ENCODE data around the gene ERRFI1.
A peak's percentile ranks its signal among the peaks of the same experiment; 100 is the strongest.

The ERRFI1 gene

DNA sequence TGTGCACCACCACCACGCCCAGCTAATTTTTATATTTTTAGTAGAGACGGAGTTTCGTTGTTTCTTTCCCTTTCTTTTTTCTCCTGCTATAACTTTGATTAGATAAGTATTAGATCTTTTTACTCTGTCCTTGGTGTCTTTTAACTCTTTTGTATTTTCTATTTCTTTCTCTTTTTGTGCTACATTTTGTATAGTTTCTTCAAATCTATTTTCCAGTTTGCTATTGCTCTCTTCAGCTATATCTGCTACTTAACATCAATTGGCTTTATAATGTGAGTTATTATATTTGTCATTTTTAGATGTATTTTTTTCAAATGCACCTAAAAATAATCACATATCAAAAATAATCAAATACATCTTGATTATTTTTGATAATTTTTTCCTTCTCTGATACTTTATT, 16.0 kb upstream of the ERRFI1 start:
- Histone ChIP-seq H3K4me3 (ENCODE audit: low read length) (no peak overlapping the region), H3K4me1 (ENCODE audit: control insufficient read depth, insufficient read depth, low read length) (peaks cover 30% of the 10 kb centered on the region), H3K36me3 (ENCODE audit: insufficient read depth, low read length) (no peaks in the 10 kb centered on the region), H3K27me3 (ENCODE audit: control insufficient read depth, insufficient read depth, low read length) (no peaks in the 10 kb centered on the region), H3K9me3 (replicated peaks; ENCODE audit: low read length) (no peaks in the 10 kb centered on the region), H3K4me2 (ENCODE audit: low read length) (no peak overlapping the region), H3K9ac (ENCODE audit: low read depth, low read length) (no peak overlapping the region)

DNA sequence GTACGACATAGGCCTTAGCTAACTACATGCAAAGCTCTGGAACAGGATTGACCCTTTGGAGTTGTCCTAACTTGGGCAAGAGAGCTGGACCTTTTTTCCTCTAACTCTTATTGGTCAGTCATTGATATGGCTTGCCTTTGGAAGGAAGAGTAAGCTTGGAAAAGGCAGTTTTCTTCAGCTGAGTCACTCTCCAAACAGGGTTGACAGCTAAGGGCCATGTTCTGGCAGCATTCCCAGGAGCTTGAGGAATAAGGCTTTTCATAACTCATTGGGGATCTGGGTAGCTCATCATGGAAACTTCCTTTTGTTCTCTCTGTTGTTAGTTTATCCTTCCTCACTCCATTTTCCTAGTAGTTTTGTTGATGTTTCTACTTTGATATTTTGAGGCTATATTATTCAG, 14.5 kb upstream of the ERRFI1 start:
- no peaks in the 10 kb centered on the region for H3K36me3 ChIP-seq (ENCODE audit: insufficient read depth, low read length)
- H3K4me1 ChIP-seq (ENCODE audit: control insufficient read depth, insufficient read depth, low read length): peaks cover 15% of the 10 kb centered on the region
- no peak overlapping the region for H3K4me2 ChIP-seq (ENCODE audit: low read length)
- H3K9me3 ChIP-seq (replicated peaks; ENCODE audit: low read length): no peaks in the 10 kb centered on the region
- peak overlapping the region; percentile 19 for H3K9ac ChIP-seq (ENCODE audit: low read depth, low read length)
- no peaks in the 10 kb centered on the region for H3K27me3 ChIP-seq (ENCODE audit: control insufficient read depth, insufficient read depth, low read length)
- no peak overlapping the region for H3K4me3 ChIP-seq (ENCODE audit: low read length)

- Histone ChIP-seq H3K27me3 (ENCODE audit: control insufficient read depth, insufficient read depth, low read length) (no peaks in the 10 kb centered on the region), H3K36me3 (ENCODE audit: insufficient read depth, low read length) (no peaks in the 10 kb centered on the region), H3K4me3 (ENCODE audit: low read length) (no peak overlapping the region), H3K9ac (ENCODE audit: low read depth, low read length) (no peak overlapping the region), H3K4me1 (ENCODE audit: control insufficient read depth, insufficient read depth, low read length) (peaks cover 12% of the 10 kb centered on the region), H3K9me3 (replicated peaks; ENCODE audit: low read length) (no peaks in the 10 kb centered on the region), H3K4me2 (ENCODE audit: low read length) (no peak overlapping the region)
Observed at GRCh38 chr1:8039071-8039470, 13.0 kb upstream of the ERRFI1 start.

DNA sequence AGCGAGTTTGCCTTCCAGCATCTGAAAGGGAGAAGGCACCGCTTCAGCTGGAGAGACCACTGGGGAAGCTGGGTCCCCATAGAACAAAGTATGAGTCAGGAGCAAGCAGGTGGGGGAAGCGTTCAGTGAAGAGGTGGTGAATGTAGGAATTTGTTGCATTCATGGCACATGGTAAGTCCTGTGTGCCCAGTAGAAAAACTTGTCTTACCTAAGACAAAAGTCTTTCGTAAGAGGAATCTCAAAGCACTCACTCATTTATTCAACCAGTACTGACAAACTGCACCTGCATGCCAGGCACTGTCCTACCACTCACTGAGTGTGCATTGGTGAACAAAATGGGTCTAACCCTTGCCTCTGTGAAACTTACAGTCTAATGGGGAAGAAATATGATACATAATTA, 9.2 kb upstream of the ERRFI1 start:
- Histone ChIP-seq H3K9me3 (replicated peaks; ENCODE audit: low read length) (no peaks in the 10 kb centered on the region), H3K4me1 (ENCODE audit: control insufficient read depth, insufficient read depth, low read length) (peaks cover 15% of the 10 kb centered on the region), H3K27me3 (ENCODE audit: control insufficient read depth, insufficient read depth, low read length) (no peaks in the 10 kb centered on the region), H3K36me3 (ENCODE audit: insufficient read depth, low read length) (no peaks in the 10 kb centered on the region), H3K4me2 (ENCODE audit: low read length) (no peak overlapping the region), H3K9ac (ENCODE audit: low read depth, low read length) (no peak overlapping the region), H3K4me3 (ENCODE audit: low read length) (no peak overlapping the region)

- peaks cover 19% of the 10 kb centered on the region for H3K4me1 ChIP-seq (ENCODE audit: control insufficient read depth, insufficient read depth, low read length)
- H3K9me3 ChIP-seq (replicated peaks; ENCODE audit: low read length): no peaks in the 10 kb centered on the region
- H3K4me3 ChIP-seq (ENCODE audit: low read length): no peak overlapping the region
- no peak overlapping the region for H3K9ac ChIP-seq (ENCODE audit: low read depth, low read length)
- no peaks in the 10 kb centered on the region for H3K27me3 ChIP-seq (ENCODE audit: control insufficient read depth, insufficient read depth, low read length)
- no peak overlapping the region for H3K4me2 ChIP-seq (ENCODE audit: low read length)
- no peaks in the 10 kb centered on the region for H3K36me3 ChIP-seq (ENCODE audit: insufficient read depth, low read length)
Observed at GRCh38 chr1:8033322-8033721, 7.2 kb upstream of the ERRFI1 start.

DNA sequence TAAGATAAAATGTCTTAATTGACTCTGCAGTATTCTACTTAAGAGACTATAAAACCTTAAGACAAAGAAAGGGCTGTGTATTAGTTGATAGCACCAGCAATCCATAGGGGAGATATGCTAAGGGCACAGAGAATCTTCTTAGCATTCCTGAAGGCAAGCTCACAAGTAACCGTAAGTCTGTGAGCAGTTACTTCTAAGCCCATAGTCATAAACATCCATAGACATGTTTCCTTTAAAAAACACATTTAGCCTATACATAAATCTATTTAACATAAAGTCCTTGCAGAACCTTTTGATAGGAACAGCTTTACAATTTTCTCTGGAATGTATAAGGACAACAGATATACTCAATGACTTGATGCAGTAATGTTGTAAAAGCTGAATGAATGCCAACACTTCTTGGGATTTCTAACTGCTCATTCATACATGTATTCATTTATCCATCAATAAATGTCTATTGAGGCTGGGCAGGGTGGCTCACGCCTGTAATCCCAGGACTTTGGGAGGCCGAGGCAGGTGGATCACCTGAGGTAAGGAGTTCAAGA, 6.3 kb upstream of the ERRFI1 start:
- Histone ChIP-seq H3K4me2 (ENCODE audit: low read length) (no peak overlapping the region), H3K9me3 (replicated peaks; ENCODE audit: low read length) (no peaks in the 10 kb centered on the region), H3K4me3 (ENCODE audit: low read length) (no peak overlapping the region), H3K9ac (ENCODE audit: low read depth, low read length) (no peak overlapping the region), H3K36me3 (ENCODE audit: insufficient read depth, low read length) (no peaks in the 10 kb centered on the region), H3K27me3 (ENCODE audit: control insufficient read depth, insufficient read depth, low read length) (no peaks in the 10 kb centered on the region), H3K4me1 (ENCODE audit: control insufficient read depth, insufficient read depth, low read length) (peaks cover 28% of the 10 kb centered on the region)

DNA sequence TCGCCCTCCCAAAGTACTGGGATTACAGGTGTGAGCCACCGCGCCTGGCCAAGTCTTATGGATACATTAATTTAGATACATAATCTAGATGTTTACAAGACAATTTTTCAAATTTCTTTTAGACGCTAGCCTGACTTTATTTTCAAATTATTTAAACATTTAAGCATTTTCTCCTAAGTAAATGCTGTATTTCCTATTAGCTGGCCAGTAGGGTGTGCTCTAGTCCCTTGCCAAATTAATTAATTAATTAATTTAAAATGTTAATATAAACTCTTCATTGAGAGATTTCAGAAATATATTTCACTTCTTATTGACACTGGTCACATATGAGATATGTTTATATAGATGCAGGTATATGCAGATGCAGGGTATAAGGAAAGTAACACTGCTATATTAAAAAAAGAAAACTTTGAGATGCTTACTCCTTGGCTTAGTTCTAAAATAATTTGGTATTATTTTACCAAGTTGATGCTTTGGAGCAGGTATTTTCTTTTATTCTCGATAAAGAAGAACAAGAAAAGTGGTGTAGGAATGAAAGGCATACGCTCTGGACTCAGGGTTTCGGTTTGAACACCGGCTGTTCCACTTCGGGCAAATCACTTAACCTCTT, 5.2 kb upstream of the ERRFI1 start:
- Histone ChIP-seq H3K9ac (ENCODE audit: low read depth, low read length) (peak overlapping the region; percentile 12), H3K9me3 (replicated peaks; ENCODE audit: low read length) (no peaks in the 10 kb centered on the region), H3K4me2 (ENCODE audit: low read length) (no peak overlapping the region), H3K4me3 (ENCODE audit: low read length) (no peak overlapping the region), H3K27me3 (ENCODE audit: control insufficient read depth, insufficient read depth, low read length) (no peaks in the 10 kb centered on the region), H3K36me3 (ENCODE audit: insufficient read depth, low read length) (no peaks in the 10 kb centered on the region), H3K4me1 (ENCODE audit: control insufficient read depth, insufficient read depth, low read length) (peaks cover 40% of the 10 kb centered on the region)

GRCh38 chr1:8028571-8028910, 2.4 kb upstream of the ERRFI1 start:
- Histone ChIP-seq H3K4me2 (ENCODE audit: low read length) (peak overlapping the region; percentile 89), H3K9ac (ENCODE audit: low read depth, low read length) (peak overlapping the region; percentile 92), H3K4me1 (ENCODE audit: control insufficient read depth, insufficient read depth, low read length) (peaks cover 44% of the 10 kb centered on the region), H3K9me3 (replicated peaks; ENCODE audit: low read length) (no peaks in the 10 kb centered on the region), H3K27me3 (ENCODE audit: control insufficient read depth, insufficient read depth, low read length) (no peaks in the 10 kb centered on the region), H3K36me3 (ENCODE audit: insufficient read depth, low read length) (peaks cover 8% of the 10 kb centered on the region), H3K4me3 (ENCODE audit: low read length) (no peak overlapping the region)

- Histone ChIP-seq H3K27me3 (ENCODE audit: control insufficient read depth, insufficient read depth, low read length) (no peaks in the 10 kb centered on the region), H3K4me2 (ENCODE audit: low read length) (peak overlapping the region; percentile 89), H3K4me1 (ENCODE audit: control insufficient read depth, insufficient read depth, low read length) (peaks cover 46% of the 10 kb centered on the region), H3K9me3 (replicated peaks; ENCODE audit: low read length) (no peaks in the 10 kb centered on the region), H3K4me3 (ENCODE audit: low read length) (peak overlapping the region; percentile 67), H3K9ac (ENCODE audit: low read depth, low read length) (peak overlapping the region; percentile 92), H3K36me3 (ENCODE audit: insufficient read depth, low read length) (peaks cover 14% of the 10 kb centered on the region)
Observed at GRCh38 chr1:8027748-8028570, 1.9 kb upstream of the ERRFI1 start.

- Histone ChIP-seq H3K9ac (ENCODE audit: low read depth, low read length) (peak overlapping the region; percentile 92), H3K9me3 (replicated peaks; ENCODE audit: low read length) (no peaks in the 10 kb centered on the region), H3K4me1 (ENCODE audit: control insufficient read depth, insufficient read depth, low read length) (peaks cover 49% of the 10 kb centered on the region), H3K36me3 (ENCODE audit: insufficient read depth, low read length) (peaks cover 19% of the 10 kb centered on the region), H3K4me2 (ENCODE audit: low read length) (peak overlapping the region; percentile 89), H3K4me3 (ENCODE audit: low read length) (peak overlapping the region; percentile 67), H3K27me3 (ENCODE audit: control insufficient read depth, insufficient read depth, low read length) (no peaks in the 10 kb centered on the region)
Observed at GRCh38 chr1:8026976-8027747, 1.1 kb upstream of the ERRFI1 start.

DNA sequence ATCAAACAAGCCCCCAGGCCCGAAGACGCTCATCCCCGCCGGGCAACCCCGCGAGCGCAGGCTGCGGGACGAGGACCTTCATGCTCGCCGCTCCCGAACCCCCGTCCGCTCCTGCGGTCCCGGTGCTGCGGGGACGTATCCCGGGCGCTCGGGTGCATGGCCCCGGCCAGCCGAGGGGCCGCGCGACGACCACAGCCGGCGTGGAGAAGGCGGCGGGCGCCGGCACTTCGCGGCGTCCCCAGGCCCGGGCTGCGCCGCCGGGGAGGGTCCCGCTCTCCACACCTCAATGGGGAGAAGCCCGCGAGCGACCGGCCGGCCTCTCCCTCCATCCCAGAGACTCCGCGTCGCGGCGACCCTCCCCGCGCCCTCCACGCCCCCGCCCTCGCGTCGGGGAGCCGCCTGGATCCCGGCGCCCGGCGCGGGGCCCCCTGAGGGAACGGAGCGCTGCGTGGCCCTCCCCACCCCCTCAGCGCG, 401 bp downstream of the ERRFI1 start:
- peaks cover 30% of the 10 kb centered on the region for H3K36me3 ChIP-seq (ENCODE audit: insufficient read depth, low read length)
- peaks cover 58% of the 10 kb centered on the region for H3K4me1 ChIP-seq (ENCODE audit: control insufficient read depth, insufficient read depth, low read length)
- peak overlapping the region; percentile 75 for H3K4me3 ChIP-seq (ENCODE audit: low read length)
- H3K9me3 ChIP-seq (replicated peaks; ENCODE audit: low read length): no peaks in the 10 kb centered on the region
- peak overlapping the region; percentile 92 for H3K9ac ChIP-seq (ENCODE audit: low read depth, low read length)
- no peaks in the 10 kb centered on the region for H3K27me3 ChIP-seq (ENCODE audit: control insufficient read depth, insufficient read depth, low read length)
- peak overlapping the region; percentile 80 for H3K4me2 ChIP-seq (ENCODE audit: low read length)
